Tibial nerve (tissue), 3 donors: ENCODE measurements around the gene PDE6G.

Experiments used
- POLR2A ChIP-seq, 2 donors: fragments of 450-650 bp; IDR thresholded peaks; one replicate each; pipeline ENCODE4 v1.6.1; 2017; ENCODE audit warnings: antibody characterized with exemption in 2 of 2, mild to moderate bottlenecking in 2 of 2, moderate library complexity in 2 of 2
- TF ChIP-seq, protein P1 (sequence below), 5 experiments: fragments of 200-600 bp in 3 of 5; fragments of 450-650 bp in 2 of 5; sonication (generic) in 3 of 5; IDR thresholded peaks; one replicate each; pipeline ENCODE4 v1.5.1; 2016 to 2019; ENCODE audit warnings: antibody characterized with exemption in 5 of 5, mild to moderate bottlenecking in 3 of 5, moderate library complexity in 2 of 5

DNA sequence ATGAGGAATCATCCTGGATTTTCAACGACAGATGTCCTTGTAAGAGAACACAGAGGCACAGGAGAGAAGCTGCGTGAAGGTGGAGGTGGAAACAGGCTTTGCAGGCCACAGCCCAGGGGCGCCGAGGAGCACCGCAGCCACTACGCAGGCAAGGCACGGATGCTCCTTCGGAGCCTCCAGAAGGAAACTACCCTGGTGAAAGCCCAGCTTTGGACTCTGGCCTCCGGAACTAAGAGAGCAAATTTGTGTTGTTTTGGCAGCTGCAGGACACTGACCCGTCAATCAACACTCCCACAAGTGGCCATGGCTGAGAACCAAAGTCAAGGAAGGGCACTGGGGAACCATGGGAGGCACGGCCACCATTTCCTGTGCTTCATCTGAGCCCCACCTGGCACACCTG, 23.8 kb upstream of the PDE6G start:
- TF ChIP-seq, protein P1, sequence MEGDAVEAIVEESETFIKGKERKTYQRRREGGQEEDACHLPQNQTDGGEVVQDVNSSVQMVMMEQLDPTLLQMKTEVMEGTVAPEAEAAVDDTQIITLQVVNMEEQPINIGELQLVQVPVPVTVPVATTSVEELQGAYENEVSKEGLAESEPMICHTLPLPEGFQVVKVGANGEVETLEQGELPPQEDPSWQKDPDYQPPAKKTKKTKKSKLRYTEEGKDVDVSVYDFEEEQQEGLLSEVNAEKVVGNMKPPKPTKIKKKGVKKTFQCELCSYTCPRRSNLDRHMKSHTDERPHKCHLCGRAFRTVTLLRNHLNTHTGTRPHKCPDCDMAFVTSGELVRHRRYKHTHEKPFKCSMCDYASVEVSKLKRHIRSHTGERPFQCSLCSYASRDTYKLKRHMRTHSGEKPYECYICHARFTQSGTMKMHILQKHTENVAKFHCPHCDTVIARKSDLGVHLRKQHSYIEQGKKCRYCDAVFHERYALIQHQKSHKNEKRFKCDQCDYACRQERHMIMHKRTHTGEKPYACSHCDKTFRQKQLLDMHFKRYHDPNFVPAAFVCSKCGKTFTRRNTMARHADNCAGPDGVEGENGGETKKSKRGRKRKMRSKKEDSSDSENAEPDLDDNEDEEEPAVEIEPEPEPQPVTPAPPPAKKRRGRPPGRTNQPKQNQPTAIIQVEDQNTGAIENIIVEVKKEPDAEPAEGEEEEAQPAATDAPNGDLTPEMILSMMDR (IDR thresholded peaks at IDR 0.05), result no peak
- no peak for TF ChIP-seq POLR2A (IDR thresholded peaks at IDR 0.05)
